H9 (cell line): Measurements from ENCODE around the gene FOLR2. TPM values are rescaled to one million over a fixed set of nuclear protein-coding genes. Genes with fewer than 3 reads are reported as not detected.

Source experiments
- DNase-seq: peaks from one replicate; pipeline ENCODE4 v3.0.0-alpha.2; 2017
- H2AFZ ChIP-seq: one replicate; pipeline ENCODE4 v1.6.1; 2013; ENCODE audit warnings: mild to moderate bottlenecking, low read length, control low read depth, moderate library complexity
- H2AK5ac ChIP-seq: 2 replicates; pipeline ENCODE4 v1.6.1; 2013; ENCODE audit warnings: low read length, control low read depth, mixed read lengths; ENCODE audit not compliant: insufficient read length
- H2BK120ac ChIP-seq: one replicate; pipeline ENCODE4 v1.6.1; 2013; ENCODE audit warnings: low read depth, mild to moderate bottlenecking, low read length, control low read depth, inconsistent platforms; ENCODE audit not compliant: poor library complexity, severe bottlenecking
- H2BK12ac ChIP-seq: 2 replicates; pipeline ENCODE4 v1.6.1; 2013; ENCODE audit warnings: low read length, control low read depth, mixed read lengths, low read depth; ENCODE audit not compliant: insufficient read length
- H2BK15ac ChIP-seq: 2 replicates; pipeline ENCODE4 v1.6.1; 2013; ENCODE audit warnings: low read depth, low read length, control low read depth
- H2BK20ac ChIP-seq: one replicate; pipeline ENCODE4 v1.6.1; 2013; ENCODE audit warnings: low read depth, mild to moderate bottlenecking, low read length, control low read depth, inconsistent platforms; ENCODE audit not compliant: poor library complexity, severe bottlenecking
- H2BK5ac ChIP-seq: 2 replicates; pipeline ENCODE4 v1.6.1; 2013; ENCODE audit warnings: low read length, control low read depth, mixed read lengths; ENCODE audit not compliant: insufficient read length
- H3K14ac ChIP-seq: 2 replicates; pipeline ENCODE4 v1.6.1; 2013; ENCODE audit warnings: low read length, control low read depth; ENCODE audit not compliant: insufficient read depth
- H3K18ac ChIP-seq: 2 replicates; pipeline ENCODE4 v1.6.1; 2013; ENCODE audit warnings: low read depth, mild to moderate bottlenecking, mixed read lengths, low read length, control low read depth; ENCODE audit not compliant: insufficient read length
- H3K23ac ChIP-seq: 2 replicates; pipeline ENCODE4 v1.6.1; 2013; ENCODE audit warnings: low read length, control low read depth, mixed read lengths, low read depth; ENCODE audit not compliant: insufficient read length
- H3K23me2 ChIP-seq: 2 replicates; pipeline ENCODE4 v1.6.1; 2013; ENCODE audit warnings: low read depth, mild to moderate bottlenecking, mixed read lengths, low read length, control low read depth; ENCODE audit not compliant: insufficient read length, poor library complexity, severe bottlenecking
- H3K27ac ChIP-seq: 2 replicates; pipeline ENCODE4 v1.5.1; 2013; ENCODE audit warnings: low read length, control low read depth, mixed read lengths, low read depth; ENCODE audit not compliant: insufficient read length
- H3K27me3 ChIP-seq: 2 replicates; pipeline ENCODE4 v1.6.1; 2013; ENCODE audit warnings: low read length, control low read depth, inconsistent platforms; ENCODE audit not compliant: insufficient read depth
- H3K4ac ChIP-seq: 2 replicates; pipeline ENCODE4 v1.6.1; 2013; ENCODE audit warnings: low read depth, mild to moderate bottlenecking, control low read depth, inconsistent platforms, low read length, moderate library complexity
- H3K4me1 ChIP-seq: 2 replicates; pipeline ENCODE4 v1.6.1; 2013; ENCODE audit warnings: low read length, control low read depth, inconsistent platforms; ENCODE audit not compliant: insufficient read depth
- H3K4me2 ChIP-seq: 2 replicates; pipeline ENCODE4 v1.6.1; 2013; ENCODE audit warnings: low read length, control low read depth, mixed read lengths; ENCODE audit not compliant: insufficient read length, insufficient read depth
- H3K56ac ChIP-seq: 2 replicates; pipeline ENCODE4 v1.6.1; 2013; ENCODE audit warnings: low read depth, mild to moderate bottlenecking, mixed read lengths, low read length, control low read depth; ENCODE audit not compliant: insufficient read length
- H3K79me1 ChIP-seq: 2 replicates; pipeline ENCODE4 v1.6.1; 2013; ENCODE audit warnings: low read depth, mild to moderate bottlenecking, moderate library complexity, low read length, control low read depth, inconsistent platforms; ENCODE audit not compliant: insufficient read depth, poor library complexity, severe bottlenecking
- H3K79me2 ChIP-seq: 2 replicates; pipeline ENCODE4 v1.6.1; 2013; ENCODE audit warnings: low read length, control low read depth, inconsistent platforms; ENCODE audit not compliant: insufficient read depth
- H3K9ac ChIP-seq: 2 replicates; pipeline ENCODE4 v1.6.1; 2013; ENCODE audit warnings: low read length, control low read depth, mixed read lengths; ENCODE audit not compliant: insufficient read length; ENCODE audit errors: extremely low read depth
- H3K9me3 ChIP-seq: one replicate; pipeline ENCODE4 v1.6.1; 2013; ENCODE audit warnings: low read depth, low read length, inconsistent platforms; ENCODE audit not compliant: control insufficient read depth
- H3T11ph ChIP-seq: one replicate; pipeline ENCODE4 v1.6.1; 2013; ENCODE audit warnings: mild to moderate bottlenecking, low read length, control low read depth, inconsistent platforms
- H4K20me1 ChIP-seq: one replicate; pipeline ENCODE4 v1.6.1; 2013; ENCODE audit not compliant: control insufficient read depth, insufficient read length, insufficient read depth
- H4K5ac ChIP-seq: 2 replicates; pipeline ENCODE4 v1.6.1; 2013; ENCODE audit warnings: low read depth, mild to moderate bottlenecking, mixed read lengths, low read length, control low read depth; ENCODE audit not compliant: insufficient read length
- H4K8ac ChIP-seq: replicated peaks from 2 replicates; pipeline ENCODE4 v1.6.1; 2013; ENCODE audit warnings: low read length, control low read depth, mixed read lengths, low read depth; ENCODE audit not compliant: insufficient read length
- H4K91ac ChIP-seq: 2 replicates; pipeline ENCODE4 v1.6.1; 2013; ENCODE audit warnings: low read depth, mild to moderate bottlenecking, moderate library complexity, mixed read lengths, low read length, control low read depth; ENCODE audit not compliant: insufficient read length
- H3K27ac Mint-ChIP-seq, 3 experiments: 2 replicates in 2 of 3; 3 replicates in 1 of 3; pipeline ENCODE4 v1.8.0; 2020 to 2021; ENCODE audit warnings: mixed read lengths in 3 of 3, mild to moderate bottlenecking in 1 of 3, moderate library complexity in 1 of 3
- H3K27me3 Mint-ChIP-seq: 2 replicates; pipeline ENCODE4 v1.8.0; 2021; ENCODE audit warnings: low read depth, mild to moderate bottlenecking, moderate library complexity, mixed read lengths
- H3K36me3 Mint-ChIP-seq, 3 experiments: 2 replicates in 2 of 3; 3 replicates in 1 of 3; pipeline ENCODE4 v1.8.0; 2020 to 2021; ENCODE audit warnings: low read depth in 3 of 3, mixed read lengths in 3 of 3; ENCODE audit not compliant: insufficient read depth in 1 of 3
- H3K4me1 Mint-ChIP-seq, 2 experiments: 2 replicates each; pipeline ENCODE4 v1.8.0; 2020; ENCODE audit warnings: mixed read lengths in 2 of 2
- H3K4me3 Mint-ChIP-seq, 2 experiments: 2 replicates in 1 of 2; 3 replicates in 1 of 2; pipeline ENCODE4 v1.8.0; 2020 to 2021; ENCODE audit warnings: mild to moderate bottlenecking in 2 of 2, mixed read lengths in 2 of 2, moderate library complexity in 1 of 2
- H3K9me3 Mint-ChIP-seq, 2 experiments: 2 replicates in 1 of 2; 3 replicates in 1 of 2; pipeline ENCODE4 v1.8.0; 2020; ENCODE audit warnings: mild to moderate bottlenecking in 2 of 2, mixed read lengths in 2 of 2, moderate library complexity in 1 of 2
- WGBS: extraction: QIAGEN DNeasy Blood & Tissue Kit; methylation state at CpG from one replicate; pipeline ENCODE4 v1.1.7; 2013; ENCODE audit warnings: missing lambda C conversion rate, low lambda C conversion rate, mixed read lengths; ENCODE audit not compliant: insufficient read length; ENCODE audit errors: extremely low coverage; 5-methylcytosine and 5-hydroxymethylcytosine counted together
- total RNA-seq: library from RNA; stranded (reverse); gene quantifications from 2 replicates; pipeline ENCODE4 v1.2.1, GENCODE V29; 2021
- TF ChIP-seq, protein P1 (sequence below): fragments of 200-600 bp; sonication (generic); conservative IDR thresholded peaks from 3 replicates; pipeline ENCODE4 v1.8.0; 2021; ENCODE audit warnings: antibody characterized with exemption, mild to moderate bottlenecking

Gene FOLR2
- total RNA-seq, 1 experiment from 2014 or later, result not detected

DNA sequence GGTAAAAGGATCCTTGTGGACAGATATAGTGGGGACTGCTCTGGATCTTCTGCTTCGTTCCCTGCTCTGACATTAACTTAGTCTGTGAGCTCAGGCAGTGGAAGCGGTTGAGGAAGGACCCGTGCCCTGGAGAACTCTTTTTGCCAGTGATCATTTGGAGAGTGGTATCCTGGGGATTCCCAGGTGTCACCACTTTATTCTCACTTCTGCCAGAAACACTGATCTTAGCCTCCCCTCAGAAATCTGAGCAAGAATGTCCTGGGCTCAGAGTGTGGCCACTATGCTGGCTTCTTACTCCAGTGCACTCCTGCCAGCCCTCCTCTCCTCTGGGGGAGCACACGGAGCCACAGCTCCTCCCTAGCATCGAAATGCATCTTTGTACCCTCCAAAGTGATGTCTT, 35.0 kb downstream of the FOLR2 start:
- Histone ChIP-seq H3K4me1 (peaks cover 6% of the 10 kb centered on the region; the same call in 1 of the 2 replicates), H4K91ac (no peak overlapping the region), H2AFZ (no peak overlapping the region), H3K14ac (no peak overlapping the region), H2AK5ac (no peak overlapping the region), H2BK15ac (no peak overlapping the region), H3K27ac (no peak overlapping the region), H3K18ac (no peak overlapping the region), H4K5ac (no peak overlapping the region), H3K23me2 (no peaks in the 10 kb centered on the region), H3K79me1 (no peaks in the 10 kb centered on the region), H4K20me1 (no peaks in the 10 kb centered on the region), H3K9ac (no peak overlapping the region), H2BK12ac (no peak overlapping the region), H2BK20ac (no peak overlapping the region), H3K23ac (no peak overlapping the region), H3T11ph (no peak overlapping the region), H3K4ac (no peak overlapping the region), H3K56ac (no peak overlapping the region), H3K4me2 (no peak overlapping the region), H2BK5ac (no peak overlapping the region), H2BK120ac (no peak overlapping the region), H4K8ac (no peak overlapping the region), H3K9me3 (no peaks in the 10 kb centered on the region), H3K79me2 (no peaks in the 10 kb centered on the region), H3K27me3 (peaks cover 14% of the 10 kb centered on the region; the same call in 1 of the 2 replicates)
- peaks cover 4% of the 10 kb centered on the region in 2 experiments for H3K4me1 Mint-ChIP-seq
- H3K27ac Mint-ChIP-seq, result no peak overlapping the region
- no peak for DNase-seq
- peaks cover 4 to 18% of the 10 kb centered on the region in 2 experiments; a peak in 4 of 5 replicates for H3K9me3 Mint-ChIP-seq
- no peak overlapping the region for H3K4me3 Mint-ChIP-seq
- WGBS, result no CpG with 5 or more reads among the region's 5 CpGs
- H3K27me3 Mint-ChIP-seq, result peaks cover 42% of the 10 kb centered on the region
- TF ChIP-seq, protein P1, sequence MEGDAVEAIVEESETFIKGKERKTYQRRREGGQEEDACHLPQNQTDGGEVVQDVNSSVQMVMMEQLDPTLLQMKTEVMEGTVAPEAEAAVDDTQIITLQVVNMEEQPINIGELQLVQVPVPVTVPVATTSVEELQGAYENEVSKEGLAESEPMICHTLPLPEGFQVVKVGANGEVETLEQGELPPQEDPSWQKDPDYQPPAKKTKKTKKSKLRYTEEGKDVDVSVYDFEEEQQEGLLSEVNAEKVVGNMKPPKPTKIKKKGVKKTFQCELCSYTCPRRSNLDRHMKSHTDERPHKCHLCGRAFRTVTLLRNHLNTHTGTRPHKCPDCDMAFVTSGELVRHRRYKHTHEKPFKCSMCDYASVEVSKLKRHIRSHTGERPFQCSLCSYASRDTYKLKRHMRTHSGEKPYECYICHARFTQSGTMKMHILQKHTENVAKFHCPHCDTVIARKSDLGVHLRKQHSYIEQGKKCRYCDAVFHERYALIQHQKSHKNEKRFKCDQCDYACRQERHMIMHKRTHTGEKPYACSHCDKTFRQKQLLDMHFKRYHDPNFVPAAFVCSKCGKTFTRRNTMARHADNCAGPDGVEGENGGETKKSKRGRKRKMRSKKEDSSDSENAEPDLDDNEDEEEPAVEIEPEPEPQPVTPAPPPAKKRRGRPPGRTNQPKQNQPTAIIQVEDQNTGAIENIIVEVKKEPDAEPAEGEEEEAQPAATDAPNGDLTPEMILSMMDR, result no peak
- H3K36me3 Mint-ChIP-seq, result peaks cover 0 to 9% (median 0%) of the 10 kb centered on the region in 3 experiments; a peak in 2 of 7 replicates
